Activated naive CD4-positive, alpha-beta T cell (primary cell): ENCODE measurements around the gene TMSB4X.
"Not testable (repeated sequence)": the region's sequence is repeated elsewhere in the genome, so short reads cannot be mapped to it uniquely, and the experiment has no call there.

Experiments used
- DNase-seq, 4 experiments: peaks; one replicate each; lab custom pipeline; 2025; lab: John Stamatoyannopoulos, UW

TMSB4X gene

DNA sequence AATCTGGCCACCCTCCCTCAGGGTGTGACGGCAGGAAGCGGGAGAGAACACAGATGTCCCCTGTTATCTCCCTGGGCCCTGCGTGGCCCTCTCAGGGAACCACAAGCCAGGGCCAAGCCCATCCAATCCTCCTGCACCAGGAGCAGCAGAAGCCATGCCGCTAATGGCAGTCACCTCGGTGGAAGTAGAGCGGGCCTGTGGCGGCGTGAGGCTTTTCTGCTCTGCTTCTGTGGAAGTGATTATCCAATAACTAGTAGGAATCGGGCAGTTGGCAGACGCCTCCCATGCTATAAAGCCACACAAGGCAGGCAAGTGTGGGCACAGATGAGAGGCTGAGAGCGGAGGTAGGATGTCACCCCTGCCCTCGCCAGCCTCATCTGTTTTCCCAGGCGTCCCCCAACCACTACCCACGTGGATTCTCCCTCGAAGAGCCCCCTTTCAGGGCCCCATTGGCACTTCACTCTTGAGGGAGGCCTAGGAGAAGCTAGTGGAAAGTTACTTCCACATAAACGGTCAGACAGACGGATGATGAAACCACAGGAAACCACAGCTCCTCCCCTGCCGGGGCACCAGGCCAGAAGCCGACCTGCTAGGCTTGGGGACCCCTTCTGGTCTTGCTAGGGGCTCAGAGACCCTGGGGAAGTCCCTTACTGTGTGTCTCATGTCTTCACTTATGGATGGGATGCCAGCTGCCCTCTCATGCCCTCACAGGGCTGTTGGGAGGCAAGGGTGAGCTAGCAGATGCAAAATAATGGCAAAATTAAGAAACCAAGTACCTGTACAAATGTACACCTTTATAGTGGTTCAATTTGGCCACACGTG, 18.8 kb upstream of the TMSB4X start:
- DNase-seq, result peak; percentile 5 to 28 (median 16)

DNA sequence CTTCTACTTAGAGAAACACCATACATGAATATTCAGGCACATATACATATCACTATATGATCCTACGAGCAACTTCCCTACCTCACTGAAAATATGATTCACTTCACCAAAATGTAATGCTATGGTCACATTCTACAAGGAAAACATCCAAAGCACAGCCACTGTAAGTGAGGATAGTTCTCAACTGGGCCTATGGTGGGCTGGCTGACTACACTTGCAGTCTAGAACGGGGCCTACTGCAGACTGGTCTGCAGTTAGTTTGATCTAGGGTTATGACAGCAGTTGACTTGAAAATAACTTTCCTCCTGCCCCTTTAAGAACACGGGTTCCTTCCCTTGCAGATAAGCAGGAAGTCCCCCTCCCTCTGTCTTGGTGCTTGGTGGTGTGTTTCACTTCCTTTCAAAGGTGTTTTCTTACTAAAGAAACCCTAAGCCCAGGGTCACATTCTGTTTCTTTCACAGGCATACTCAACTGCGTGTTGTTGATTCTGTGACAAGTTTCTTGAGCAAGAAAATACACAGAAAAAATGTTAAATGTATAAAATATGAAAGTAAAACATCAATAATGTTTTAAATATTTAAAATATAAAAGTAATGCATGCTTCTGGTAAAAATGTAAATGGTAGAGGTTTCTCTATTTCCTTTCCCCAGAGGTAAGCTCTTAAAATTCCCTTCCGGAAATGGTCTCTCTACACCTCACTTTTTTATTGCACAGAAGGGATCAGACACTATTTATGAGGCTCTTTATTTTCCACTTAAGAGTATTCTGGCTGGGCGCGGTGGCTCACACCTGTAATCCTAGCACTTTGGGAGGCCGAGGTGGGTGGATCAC, 18.0 kb upstream of the TMSB4X start:
- DNase-seq, result peak in 3 of 4 experiments; percentile 2 to 35 (median 32)

DNA sequence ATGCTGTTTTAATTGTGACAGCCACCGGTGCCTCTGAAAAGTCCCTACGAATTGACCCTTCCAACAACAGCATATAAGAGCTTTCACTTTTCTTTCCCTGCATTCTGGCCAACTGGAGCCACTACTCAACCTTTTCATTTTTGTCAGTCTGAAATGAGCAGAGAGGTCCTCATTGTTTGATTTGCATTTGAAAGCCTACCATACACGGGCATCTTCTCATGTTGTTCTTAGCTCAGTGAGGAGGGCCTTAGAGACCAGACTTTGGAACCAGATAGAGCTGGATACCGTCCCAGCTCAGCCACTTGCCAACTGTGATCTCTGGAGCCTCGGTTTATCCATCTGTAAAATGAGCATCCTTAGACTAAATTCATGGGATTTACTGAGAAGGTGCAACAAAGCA, 16.9 kb upstream of the TMSB4X start:
- no peak for DNase-seq

DNA sequence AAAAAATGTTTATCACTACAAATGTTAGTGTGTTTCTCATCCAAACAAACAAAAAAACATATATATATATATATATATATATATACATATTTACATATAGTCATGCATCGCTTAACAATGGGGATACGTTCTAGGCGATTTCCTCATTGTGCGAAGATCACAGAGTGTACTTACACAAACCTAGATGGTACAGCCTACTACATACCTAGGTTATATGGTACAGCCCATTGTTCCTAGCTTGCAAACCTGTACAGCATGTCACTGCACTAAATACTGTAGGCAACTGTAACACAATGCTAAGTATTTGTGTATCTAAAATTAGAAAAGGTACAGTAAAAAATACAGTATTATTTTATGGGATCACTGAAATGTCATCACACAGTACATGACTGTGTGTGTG, 16.4 kb upstream of the TMSB4X start:
- no peak for DNase-seq

DNA sequence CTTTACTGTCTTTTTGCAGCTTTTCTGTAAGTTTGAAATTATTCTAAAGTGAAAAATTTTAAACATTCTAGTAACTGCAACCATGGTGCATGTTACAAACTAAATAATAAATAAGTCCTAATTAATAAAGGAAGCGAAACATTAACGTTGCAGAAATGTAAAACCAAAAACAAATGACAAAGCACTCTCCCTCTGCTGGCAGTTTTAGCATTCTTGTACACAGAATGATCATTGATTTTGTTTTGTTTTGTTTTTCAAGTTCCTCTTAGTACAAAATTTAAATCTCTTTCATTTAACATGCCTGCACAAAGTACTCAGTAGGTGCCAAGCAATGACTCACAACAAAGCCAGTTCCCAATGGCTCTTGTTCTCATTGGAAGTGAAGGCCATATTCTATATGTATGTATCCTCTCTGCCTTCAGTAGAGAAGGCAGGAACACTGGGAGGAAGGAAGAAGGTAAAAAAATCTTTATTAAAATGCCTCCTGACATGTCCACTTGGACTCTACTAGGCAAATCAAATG, 13.7 kb upstream of the TMSB4X start:
- DNase-seq, result no peak

DNA sequence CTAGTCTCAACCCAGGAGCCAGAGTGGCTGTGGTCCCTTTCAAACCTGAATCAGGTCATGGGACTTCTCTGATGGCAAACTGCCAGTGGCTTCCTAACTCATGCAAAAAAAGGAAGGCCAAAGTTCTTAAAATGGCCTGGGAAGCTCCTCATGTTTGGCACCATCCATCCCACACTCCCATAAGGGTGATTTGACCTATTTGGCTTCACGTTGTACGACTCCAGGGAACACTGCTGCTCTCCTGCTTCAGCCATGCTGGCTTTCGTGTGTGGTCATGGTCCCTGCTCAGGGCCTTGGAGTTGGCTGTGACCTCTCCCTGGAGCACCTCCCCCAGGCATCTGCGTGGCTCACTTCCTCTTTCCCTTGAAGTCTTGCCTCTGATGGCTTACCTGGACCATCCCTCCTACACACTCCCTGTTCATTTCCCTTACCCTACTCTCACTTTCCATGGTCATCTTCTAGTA, 12.8 kb upstream of the TMSB4X start:
- no peak for DNase-seq

DNA sequence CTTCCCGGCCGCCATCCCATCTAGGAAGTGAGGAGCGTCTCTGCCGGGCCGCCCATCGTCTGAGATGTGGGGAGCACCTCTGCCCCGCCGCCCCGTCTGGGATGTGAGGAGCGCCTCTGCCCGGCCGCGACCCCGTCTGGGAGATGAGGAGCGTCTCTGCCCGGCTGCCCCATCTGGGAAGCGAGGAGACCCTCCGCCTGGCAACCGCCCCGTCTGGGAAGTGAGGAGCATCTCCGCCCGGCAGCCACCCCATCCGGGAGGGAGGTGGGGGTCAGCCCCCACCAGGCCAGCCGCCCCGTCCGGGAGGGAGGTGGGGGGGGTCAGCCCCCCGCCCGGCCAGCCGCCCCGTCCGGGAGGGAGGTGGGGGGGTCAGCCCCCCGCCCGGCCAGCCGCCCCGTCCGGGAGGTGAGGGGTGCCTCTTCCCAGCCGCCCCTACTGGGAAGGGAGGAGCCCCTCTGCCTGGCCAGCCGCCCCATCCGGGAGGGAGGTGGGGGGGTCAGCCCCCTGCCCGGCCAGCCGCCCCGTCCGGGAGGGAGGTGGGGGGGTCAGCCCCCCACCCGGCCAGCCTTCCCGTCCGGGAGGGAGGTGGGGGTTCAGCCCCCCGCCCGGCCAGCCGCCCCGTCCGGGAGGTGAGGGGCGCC, 11.6 kb upstream of the TMSB4X start:
- not testable (repeated sequence) for DNase-seq

DNA sequence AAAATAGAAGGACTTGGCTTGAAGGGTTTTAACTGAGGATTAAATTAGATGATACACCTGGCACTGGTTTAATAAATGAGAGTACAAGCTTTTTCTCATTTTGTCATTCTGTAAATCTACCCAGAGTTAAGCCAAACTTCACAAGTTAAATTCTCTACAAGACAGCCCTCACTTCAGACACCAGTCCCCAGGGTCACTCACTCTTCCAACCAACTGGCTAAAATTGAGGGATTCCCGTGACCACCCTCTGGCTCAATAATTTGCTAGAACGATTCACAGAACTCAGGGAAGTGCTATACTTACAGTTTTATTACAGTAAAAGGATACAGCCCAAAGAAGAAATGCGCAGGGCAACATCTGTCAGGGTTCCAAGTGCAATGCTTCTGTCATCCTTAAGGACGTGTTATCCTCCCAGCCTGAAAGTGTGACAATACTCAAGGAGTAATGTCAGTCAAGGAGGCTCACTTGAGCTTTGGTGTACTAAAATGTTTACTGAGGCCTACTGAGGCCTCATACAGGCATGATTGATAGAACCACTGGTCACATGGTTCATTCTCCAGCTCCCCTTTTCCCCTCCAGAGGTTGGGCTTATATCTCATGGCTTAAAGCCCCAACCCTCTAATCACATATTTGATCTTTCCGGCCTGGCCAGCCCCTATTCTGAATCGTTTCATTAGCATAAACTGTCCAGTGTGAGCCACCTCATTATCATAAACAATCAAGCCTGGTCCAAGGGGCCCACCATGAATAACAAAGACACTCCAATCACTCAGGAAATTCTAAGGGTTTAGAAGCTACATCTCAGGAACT, 9.6 kb upstream of the TMSB4X start:
- no peak for DNase-seq

DNA sequence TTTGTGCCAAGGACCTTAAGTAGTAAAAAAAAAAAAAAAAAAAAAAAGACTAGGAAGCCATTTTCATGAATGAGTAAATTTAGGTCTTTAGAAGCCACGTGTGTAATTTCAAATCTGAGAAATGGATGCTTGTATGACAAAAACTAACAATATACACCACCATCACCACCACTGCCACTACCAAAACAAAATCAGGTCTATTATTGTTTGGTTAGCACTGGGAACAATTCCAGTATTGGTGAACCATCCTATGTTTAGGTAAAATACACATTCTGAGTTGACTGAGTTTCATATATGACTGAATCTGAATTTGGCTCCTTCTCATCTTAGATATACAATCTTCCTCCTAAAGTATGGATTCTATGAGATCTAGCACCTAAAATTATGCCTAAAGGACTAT, 8.8 kb upstream of the TMSB4X start:
- DNase-seq, result no peak

DNA sequence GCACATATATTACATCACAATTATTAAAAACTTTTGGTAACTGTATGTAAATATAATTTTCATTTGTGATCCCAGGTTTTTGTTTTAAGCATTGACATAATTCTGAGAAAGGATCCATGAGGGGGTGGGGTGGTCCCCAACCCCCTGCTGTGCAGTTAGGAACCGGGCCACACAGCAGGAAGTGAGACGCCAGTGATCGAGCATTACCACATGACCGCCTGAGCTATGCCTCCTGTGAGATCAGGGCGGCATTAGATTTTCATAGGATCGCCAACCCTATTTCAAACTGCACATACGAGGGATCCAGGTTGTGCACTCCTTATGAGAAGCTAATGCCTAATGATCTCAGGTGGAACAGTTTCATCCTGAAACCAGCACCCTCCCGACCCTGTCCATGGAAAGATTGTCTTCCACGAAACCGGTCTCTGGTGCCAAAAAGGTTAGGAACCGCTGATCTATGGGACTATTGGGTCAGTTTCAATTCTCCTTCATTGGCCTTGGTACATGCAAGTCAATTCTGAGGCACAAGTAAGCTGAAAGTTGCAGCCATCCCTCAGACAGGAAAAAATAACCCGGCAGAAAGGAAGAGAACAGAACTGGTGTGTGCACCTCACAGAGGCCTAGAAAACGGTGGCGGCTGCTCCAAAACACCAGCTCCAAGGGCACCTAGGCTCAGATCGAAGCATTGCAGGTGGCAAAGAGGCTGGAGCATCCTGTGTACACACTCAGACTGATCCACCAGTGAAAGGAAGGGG, 7.0 kb upstream of the TMSB4X start:
- DNase-seq, result peak in 1 of 4 experiments; percentile 9

DNA sequence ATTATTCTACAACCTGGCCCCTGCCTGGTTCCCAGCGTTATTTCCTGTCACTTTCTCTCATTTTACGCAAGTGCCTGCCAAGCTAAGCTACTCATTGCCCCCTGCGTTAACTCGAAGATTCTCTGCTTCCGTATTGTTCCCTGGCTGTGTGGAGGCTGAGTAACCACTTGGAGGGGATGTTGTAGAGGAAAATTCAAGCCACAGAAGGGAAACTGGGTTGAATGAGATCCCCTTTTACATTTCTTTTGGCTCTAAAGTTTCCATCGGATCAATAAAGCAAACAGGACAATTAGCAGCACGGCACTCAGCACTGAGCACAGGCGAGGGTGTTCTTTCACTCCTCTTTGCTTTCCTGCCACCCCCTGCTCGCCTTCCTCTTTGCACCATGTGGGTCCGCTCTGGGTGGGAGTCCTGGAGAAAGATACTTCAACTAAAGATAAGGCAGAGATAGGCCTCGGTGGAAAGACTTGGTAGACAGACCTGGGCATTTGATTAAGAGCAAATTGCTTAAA, 4.2 kb upstream of the TMSB4X start:
- DNase-seq, result peak in 2 of 4 experiments; percentile 4 to 6

DNA sequence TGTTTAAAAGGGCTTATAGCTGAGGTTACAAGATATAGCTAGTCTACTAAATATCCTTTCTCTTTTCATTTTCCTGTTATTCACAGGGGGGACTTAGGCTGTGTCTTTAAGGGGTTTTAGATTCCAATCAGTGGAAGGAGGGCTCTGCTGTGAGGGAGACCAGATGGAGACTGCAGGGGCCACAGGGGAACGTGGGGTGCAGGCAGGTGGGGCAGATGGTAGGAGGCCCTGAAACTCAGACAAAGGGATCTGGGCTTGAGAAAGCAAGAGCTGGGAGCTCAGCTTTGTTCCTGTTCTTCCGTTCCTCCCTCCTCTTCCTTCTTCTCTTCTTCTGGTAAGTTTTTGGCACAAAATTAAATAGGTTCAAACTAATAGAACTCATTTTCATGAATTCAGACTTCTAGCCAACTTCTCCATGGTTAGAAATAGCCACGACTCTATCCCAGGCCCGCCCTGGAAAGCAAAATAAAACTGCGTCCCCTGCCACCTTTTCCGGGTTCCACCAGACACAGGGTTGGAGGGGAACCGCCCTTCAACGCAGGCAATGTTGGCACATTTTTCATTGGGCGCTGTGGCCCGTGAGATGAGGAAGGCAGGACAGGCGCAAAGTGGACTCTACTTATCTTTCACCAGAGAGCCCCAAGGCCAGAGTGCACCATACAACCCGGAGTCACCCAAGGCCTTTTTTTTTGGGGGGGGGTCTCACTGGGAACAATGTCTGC, 3.5 kb upstream of the TMSB4X start:
- DNase-seq, result peak in 2 of 4 experiments; percentile 22 to 24

DNA sequence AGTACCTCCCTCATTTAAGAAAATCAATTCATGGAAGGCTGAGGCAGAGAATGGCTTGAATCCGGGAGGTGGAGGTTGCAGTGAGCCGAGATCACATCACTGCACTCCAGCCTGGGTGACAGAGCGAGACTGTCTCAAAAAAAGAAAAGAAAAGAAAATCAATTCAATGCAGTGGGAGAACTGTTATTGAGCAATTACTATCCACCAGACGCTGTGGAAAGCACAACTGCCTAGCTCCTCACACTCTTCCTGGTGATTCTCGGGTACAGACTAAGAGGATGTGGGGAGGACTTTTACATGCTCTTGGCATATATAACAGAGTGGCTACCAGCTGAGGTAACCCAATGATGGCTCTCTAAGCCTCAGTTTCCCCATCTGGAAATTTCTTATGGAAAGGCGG, 2.7 kb upstream of the TMSB4X start:
- no peak for DNase-seq

DNA sequence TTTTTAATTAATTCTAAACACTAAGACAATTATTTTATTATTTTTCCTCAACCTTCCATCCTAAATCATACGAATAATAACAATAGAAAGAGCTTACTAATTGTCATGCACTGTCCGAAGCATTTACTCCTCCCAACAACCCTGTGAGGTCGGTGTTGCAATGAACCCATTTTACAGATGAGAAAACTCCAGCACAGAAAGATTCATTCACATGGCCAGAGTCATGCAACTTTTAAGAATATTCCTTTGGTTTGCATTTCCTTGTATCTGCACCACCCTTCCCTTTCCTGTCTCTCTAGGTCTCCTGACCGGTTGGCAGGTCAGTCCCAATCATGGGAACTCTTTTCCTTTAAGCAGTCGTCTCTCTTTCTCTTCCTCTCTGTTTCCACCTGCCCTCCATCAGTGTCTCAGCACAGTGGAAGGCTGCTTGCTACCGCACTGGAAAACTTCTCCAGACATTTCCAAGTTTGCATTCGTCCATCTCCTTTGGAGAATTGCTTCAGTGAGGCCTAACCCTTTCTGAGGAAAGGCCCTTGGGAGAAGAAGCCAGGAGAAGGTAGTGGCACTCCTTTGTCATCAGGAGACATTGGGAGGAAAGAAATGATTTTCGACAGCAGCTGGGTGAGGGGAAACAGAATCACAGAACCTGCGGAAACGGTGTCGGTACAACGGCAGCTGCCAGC, 1.9 kb upstream of the TMSB4X start:
- DNase-seq, result no peak

DNA sequence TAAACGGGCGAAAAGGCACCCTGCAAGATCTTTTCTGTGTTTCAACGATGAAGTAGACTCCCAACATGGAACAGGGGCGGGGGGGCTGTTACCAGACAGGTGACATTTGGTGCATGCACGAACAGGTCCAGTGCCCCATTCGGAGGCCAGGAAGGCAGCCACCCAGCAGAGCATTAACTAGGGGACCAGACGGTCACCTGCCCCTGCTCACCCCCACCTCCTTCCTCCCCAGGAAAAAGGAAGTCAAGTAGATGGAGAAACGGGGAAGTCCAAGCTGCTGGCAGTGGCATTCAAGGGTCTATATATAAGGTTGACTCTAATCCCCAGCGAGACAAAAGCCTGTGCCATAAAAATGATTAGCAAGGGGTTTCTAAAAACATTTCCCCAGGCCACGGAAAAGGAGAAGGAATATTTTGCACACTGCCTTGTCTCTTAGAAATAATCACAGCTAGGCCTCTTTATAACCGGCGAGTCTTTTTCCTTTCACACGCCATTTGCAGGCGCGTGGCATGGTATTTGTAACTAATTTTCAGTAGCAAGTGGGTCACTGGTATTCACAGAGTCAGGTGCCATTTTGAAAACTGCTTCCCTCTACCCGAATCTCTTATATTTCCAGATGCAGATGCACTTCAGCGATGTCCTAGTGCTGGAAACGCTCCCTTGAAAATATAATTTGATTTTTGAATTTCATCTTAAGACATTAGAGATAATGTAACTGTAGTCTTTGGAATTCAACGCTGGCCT, 1.2 kb upstream of the TMSB4X start:
- DNase-seq, result peak in 3 of 4 experiments; percentile 9 to 52 (median 43)

DNA sequence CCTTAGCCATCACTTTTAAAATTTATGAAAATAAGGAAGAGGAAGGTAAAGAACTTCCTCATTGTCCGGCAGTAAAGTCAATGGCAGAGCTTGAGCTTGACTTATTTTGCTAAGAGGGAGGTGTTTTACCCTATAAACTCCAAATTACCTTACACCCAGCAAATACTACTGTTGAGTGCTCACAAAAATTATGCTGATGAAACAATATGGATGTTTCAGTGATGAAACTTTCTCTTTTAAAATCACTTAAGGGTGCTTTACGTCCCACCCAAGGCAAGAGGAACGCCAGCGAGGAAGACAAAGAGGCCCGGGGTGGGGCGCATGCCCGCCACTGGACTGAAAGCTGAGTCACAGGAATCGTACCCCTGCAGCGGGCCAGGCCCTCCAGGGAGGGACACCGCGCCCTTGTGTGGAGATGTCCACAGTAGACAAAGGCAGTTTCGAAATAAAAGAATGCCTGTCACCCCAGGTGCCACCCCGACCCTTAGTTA, 560 bp upstream of the TMSB4X start:
- DNase-seq, result peak; percentile 3 to 26 (median 14)

DNA sequence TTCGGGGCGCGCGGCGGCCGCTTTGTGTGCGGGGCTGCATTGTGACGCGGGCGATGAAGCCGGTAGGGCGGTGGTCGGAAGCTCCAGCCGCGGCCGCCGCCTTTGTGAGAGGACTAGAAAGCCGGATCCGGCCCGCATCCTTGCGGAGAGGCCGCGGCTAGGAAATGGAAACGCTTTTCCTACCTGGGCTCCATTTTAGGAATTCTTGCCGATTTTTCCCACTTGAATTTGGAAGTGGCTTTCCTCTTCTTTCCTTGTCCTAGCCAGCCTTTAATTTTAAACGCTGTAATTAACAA, 708 bp downstream of the TMSB4X start:
- no peak for DNase-seq

DNA sequence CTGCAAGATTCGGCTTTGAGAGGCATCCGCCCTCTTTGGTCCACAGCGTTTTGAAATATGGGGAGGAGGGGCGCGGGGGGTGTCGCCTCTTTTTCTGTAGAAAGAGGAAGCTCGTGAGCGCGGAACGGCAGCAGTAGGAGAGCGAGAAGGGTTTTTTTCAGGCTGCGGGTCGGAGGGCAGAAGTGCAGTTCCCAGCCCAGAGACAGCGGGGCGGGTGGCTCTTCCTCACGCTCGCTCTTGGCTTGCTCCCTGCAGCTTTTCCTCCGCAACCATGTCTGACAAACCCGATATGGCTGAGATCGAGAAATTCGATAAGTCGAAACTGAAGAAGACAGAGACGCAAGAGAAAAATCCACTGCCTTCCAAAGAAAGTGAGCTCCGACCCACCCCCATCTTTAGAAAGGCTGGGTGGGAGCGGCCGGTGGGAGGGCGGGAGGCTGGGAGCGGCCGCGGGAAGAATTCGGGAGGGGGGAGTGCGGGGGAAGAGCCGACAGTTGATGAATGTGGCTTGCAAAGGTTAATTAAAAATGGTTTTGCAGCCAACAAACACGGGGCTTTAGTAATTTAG, 1.2 kb downstream of the TMSB4X start:
- DNase-seq, result peak in 3 of 4 experiments; percentile 8 to 21 (median 20)
